ENCODE data around the gene AGAP2. TPM values are rescaled to one million over a fixed set of nuclear protein-coding genes. Genes with fewer than 3 reads are reported as not detected.

AGAP2 gene
- total RNA-seq, 1 donor from 2014 or later = 0.14 TPM

DNA sequence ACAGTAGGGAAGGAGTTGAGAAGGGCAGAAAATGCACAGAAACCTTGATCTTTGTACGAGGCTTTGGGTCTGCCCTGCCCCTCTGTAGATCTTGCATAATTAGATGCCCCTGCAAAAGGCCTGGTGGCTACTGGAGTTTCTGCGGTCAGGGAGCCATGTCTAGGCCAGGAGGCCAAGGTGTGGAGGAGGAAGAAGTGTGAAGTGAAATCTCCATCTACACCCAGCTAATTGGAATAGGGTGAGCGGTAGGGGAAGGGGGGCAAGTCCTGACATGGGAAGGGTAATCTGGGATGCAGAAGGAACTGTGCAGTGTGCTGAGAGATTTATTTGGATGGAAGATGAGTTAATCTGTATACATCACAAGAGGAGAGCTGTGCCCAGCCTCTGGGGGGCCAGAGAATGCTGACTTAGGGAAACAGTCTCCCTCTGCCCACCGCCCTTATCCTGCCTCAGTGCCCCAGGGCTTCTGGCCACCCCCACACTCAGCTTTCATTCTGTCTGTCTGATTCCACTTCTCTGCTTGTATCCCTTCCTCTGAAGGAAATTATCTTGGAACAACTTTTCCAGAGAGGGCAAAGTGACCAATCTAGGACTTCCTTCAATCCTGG lies 23.0 kb upstream of the AGAP2 start:
- Mint-ChIP-seq H3K27me3 (ENCODE audit: low read depth, unreplicated experiment) (peaks cover 40% of the 10 kb centered on the region), H3K36me3 (ENCODE audit: low read depth, unreplicated experiment) (peaks cover 19% of the 10 kb centered on the region), H3K4me3 (ENCODE audit: unreplicated experiment) (no peak overlapping the region), H3K4me1 (ENCODE audit: low read depth, unreplicated experiment) (peaks cover 6% of the 10 kb centered on the region), H3K27ac (ENCODE audit: unreplicated experiment) (no peak overlapping the region), H3K9me3 (ENCODE audit: unreplicated experiment) (no peaks in the 10 kb centered on the region)
- H3K4me3 ChIP-seq (ENCODE audit: insufficient read depth, low read depth, low read length) = no peak overlapping the region
- no peak for TF ChIP-seq EZH2 (IDR thresholded peaks at IDR 0.05; ENCODE audit: insufficient read depth, low read length)
- TF ChIP-seq, protein P1, sequence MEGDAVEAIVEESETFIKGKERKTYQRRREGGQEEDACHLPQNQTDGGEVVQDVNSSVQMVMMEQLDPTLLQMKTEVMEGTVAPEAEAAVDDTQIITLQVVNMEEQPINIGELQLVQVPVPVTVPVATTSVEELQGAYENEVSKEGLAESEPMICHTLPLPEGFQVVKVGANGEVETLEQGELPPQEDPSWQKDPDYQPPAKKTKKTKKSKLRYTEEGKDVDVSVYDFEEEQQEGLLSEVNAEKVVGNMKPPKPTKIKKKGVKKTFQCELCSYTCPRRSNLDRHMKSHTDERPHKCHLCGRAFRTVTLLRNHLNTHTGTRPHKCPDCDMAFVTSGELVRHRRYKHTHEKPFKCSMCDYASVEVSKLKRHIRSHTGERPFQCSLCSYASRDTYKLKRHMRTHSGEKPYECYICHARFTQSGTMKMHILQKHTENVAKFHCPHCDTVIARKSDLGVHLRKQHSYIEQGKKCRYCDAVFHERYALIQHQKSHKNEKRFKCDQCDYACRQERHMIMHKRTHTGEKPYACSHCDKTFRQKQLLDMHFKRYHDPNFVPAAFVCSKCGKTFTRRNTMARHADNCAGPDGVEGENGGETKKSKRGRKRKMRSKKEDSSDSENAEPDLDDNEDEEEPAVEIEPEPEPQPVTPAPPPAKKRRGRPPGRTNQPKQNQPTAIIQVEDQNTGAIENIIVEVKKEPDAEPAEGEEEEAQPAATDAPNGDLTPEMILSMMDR (IDR thresholded peaks at IDR 0.05; ENCODE audit: insufficient read depth, low read depth, low read length) = no peak
- H3K9me3 ChIP-seq (ENCODE audit: insufficient read depth, low read depth, low read length) = no peaks in the 10 kb centered on the region
- no peaks in the 10 kb centered on the region for H3K79me2 ChIP-seq (ENCODE audit: insufficient read depth, low read length)
- H3K4me1 ChIP-seq (ENCODE audit: insufficient read depth, low read length) = peaks cover 19% of the 10 kb centered on the region
- FAIRE-seq = no peak
- no peak overlapping the region for H3K4me2 ChIP-seq (ENCODE audit: low read length)
- no peak overlapping the region for H2AFZ ChIP-seq (ENCODE audit: low read depth, low read length)
- H3K27me3 ChIP-seq (ENCODE audit: insufficient read depth, low read length) = peaks cover 32% of the 10 kb centered on the region
- H3K27ac ChIP-seq (ENCODE audit: low read depth, low read length) = no peak overlapping the region
- peaks cover 13% of the 10 kb centered on the region for H4K20me1 ChIP-seq (ENCODE audit: insufficient read depth, low read length)
- no peak for DNase-seq (ENCODE audit: low read depth)
- no peaks in the 10 kb centered on the region for H3K36me3 ChIP-seq (ENCODE audit: insufficient read depth, low read length)
- H3K9ac ChIP-seq (ENCODE audit: low read length) = no peak overlapping the region

DNA sequence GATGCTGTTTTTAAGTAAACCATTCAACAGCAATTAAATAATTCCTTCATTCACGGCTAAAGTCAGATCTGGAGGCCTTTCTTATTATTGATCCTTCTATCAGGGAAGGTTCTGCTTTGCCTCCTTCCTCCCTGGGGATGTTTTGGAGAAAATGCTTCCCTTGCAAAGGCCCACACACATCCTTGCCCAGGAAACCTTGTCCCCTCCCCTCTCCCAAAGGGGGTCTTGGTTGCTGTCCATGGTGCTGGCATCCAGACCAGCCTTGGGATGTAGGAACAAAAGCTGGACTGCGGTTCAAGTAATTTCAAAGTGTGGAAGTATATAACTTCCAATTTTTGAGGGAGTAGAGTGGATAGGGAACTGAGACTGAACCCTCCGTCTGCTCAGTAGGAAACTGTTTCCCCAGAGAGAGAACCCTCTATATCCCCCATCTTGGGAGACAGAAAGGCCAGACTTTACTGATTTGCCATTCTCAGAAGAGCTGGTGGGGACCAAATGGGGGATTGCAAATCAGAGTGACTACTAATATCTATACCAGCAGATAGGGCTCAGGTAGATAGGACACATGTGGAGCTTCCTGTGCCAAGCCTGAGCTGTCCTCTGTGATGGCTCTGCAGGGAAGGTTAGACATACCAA lies 21.9 kb upstream of the AGAP2 start:
- Histone ChIP-seq H4K20me1 (ENCODE audit: insufficient read depth, low read length) (peaks cover 13% of the 10 kb centered on the region), H3K4me3 (ENCODE audit: insufficient read depth, low read depth, low read length) (no peak overlapping the region), H3K9me3 (ENCODE audit: insufficient read depth, low read depth, low read length) (no peaks in the 10 kb centered on the region), H3K9ac (ENCODE audit: low read length) (no peak overlapping the region), H3K27ac (ENCODE audit: low read depth, low read length) (no peak overlapping the region), H3K36me3 (ENCODE audit: insufficient read depth, low read length) (no peaks in the 10 kb centered on the region), H2AFZ (ENCODE audit: low read depth, low read length) (no peak overlapping the region), H3K79me2 (ENCODE audit: insufficient read depth, low read length) (no peaks in the 10 kb centered on the region), H3K27me3 (ENCODE audit: insufficient read depth, low read length) (peaks cover 28% of the 10 kb centered on the region), H3K4me2 (ENCODE audit: low read length) (no peak overlapping the region), H3K4me1 (ENCODE audit: insufficient read depth, low read length) (peaks cover 9% of the 10 kb centered on the region)
- Mint-ChIP-seq H3K4me1 (ENCODE audit: low read depth, unreplicated experiment) (peaks cover 2% of the 10 kb centered on the region), H3K36me3 (ENCODE audit: low read depth, unreplicated experiment) (peaks cover 19% of the 10 kb centered on the region), H3K4me3 (ENCODE audit: unreplicated experiment) (no peak overlapping the region), H3K27me3 (ENCODE audit: low read depth, unreplicated experiment) (peaks cover 34% of the 10 kb centered on the region), H3K27ac (ENCODE audit: unreplicated experiment) (no peak overlapping the region), H3K9me3 (ENCODE audit: unreplicated experiment) (no peaks in the 10 kb centered on the region)
- FAIRE-seq (no peak), DNase-seq (ENCODE audit: low read depth) (no peak)
- TF ChIP-seq, protein P1 (IDR thresholded peaks at IDR 0.05; ENCODE audit: insufficient read depth, low read depth, low read length) = no peak
- no peak for TF ChIP-seq EZH2 (IDR thresholded peaks at IDR 0.05; ENCODE audit: insufficient read depth, low read length)
